Fibroblast of skin of back (primary cell): Measurements from ENCODE around the gene CGB2.
"Not testable (repeated sequence)": the region's sequence is repeated elsewhere in the genome, so short reads cannot be mapped to it uniquely, and the experiment has no call there.

Source experiments
- DNase-seq: peaks from one replicate; pipeline ENCODE4 v3.0.0-alpha.2; 2013

The CGB2 gene

DNA sequence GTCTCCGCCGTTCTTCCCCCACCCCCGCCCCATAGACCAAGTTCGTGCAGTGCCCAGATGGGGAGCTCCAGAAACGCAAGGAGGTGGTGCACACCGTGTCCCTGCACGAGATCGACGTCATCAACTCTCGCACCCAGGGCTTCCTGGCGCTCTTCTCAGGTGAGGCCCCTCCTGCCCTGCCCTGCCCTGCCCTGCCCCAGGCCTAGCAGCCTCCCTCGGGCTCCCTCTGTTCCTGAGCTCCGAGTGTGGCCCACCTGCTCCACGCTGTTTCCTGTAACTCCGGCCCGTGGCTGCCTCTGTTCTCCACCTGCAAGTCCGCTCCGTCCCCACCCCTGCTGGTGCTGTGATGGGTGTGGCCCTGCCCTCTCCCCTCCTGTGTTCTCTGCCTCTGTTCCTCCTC, 21.2 kb upstream of the CGB2 start:
- no peak for DNase-seq

DNA sequence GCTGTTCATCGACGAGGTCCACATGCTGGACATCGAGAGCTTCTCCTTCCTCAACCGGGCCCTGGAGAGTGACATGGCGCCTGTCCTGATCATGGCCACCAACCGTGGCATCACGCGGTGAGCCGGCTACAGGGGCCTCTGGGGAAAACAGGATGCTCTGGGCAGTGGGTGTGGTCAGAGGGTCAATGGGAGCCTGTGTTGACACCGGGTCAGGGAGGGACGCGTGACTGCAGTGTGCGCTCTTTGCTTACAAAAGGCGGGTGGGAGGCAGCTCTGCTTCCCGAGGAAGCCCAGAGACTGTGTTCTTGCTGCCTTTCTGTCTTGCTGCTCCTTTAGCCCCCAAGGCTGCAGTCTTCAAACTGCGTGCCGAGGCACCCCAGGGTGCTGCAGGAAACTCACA, 20.5 kb upstream of the CGB2 start:
- no peak for DNase-seq

- DNase-seq: no peak
These were observed 17.4 kb upstream of the CGB2 start for GRCh38 chr19:49014123-49014869.

GRCh38 chr19:49014870-49015255, 16.8 kb upstream of the CGB2 start:
- DNase-seq: no peak

GRCh38 chr19:49016067-49016839, 15.4 kb upstream of the CGB2 start:
- no peak for DNase-seq

DNA sequence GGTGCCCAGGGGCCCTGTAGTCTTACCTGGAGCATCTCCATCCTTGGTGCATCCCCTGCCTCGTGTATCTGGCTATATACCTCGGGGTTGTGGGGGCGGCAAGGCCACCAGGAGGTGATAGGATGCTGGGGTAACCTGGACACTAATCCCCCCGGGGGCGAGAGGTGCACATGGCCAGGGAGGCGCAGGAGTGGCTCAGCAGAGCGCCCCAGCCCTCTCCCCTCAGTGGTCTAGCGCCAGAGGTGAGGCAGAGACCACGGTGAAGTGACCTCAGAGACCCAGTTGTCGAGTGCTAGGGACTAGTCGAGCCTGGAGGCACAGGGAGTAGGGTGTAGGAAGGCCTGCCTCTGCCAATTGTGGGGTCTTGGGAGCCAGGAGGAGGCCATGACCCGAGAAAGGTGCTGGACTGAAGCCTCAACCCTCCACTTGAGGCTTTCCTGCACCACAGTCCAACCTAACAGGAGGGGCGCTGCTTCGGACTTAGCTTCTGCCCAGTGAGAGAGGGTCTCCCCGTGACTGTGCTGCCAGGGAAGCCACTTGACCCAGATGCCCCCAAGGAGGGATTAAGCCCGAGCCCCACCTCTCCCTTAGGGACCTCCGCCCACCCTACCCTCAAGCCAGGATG, 14.5 kb upstream of the CGB2 start, which contains the start of gene LHB:
Gene LHB, minus strand, starts transcription at position 51 of the 625 bp plus-strand sequence. Its CDS starts 10 bp downstream, at position 41.
- no peak for DNase-seq

DNA sequence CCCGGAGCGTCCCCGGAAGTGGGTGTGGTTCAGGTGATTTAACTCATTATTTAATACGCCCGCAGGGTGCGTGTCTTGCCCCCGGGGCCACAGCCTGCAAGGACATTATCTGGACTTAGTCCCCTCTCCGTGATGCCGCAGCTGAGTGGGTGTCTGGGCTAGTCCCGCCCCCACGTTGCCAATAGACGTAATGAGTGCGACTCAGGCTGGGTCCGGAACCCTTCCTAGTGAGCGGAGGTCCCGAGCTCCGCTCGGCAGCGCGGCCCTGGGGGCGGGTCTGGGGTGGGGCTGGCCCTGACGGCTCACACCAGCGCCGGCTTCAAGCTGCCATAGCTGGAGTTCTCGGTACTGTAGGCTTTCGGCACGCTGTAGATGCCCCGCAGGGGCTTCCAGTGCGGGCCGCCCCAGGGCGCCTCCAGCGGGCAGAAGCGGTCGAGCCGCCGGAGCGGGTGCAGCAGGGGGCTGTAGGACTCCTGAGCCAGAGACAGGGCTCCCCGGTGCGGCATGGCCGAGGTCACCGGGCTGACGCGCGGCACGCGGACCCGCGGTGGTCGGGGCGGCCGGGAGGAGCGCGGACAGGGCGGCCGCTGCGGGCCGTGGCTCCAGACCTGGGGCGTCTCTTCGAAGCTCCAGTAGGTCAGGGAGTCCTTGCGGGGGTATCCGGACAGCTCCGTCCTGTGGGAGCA, 13.9 kb upstream of the CGB2 start:
- DNase-seq: peak; percentile 67

- not testable (repeated sequence) for DNase-seq
These were observed 13.1 kb upstream of the CGB2 start for GRCh38 chr19:49018388-49019241.

- DNase-seq: peak; percentile 39
These were observed 12.3 kb upstream of the CGB2 start for GRCh38 chr19:49019242-49019932.

- no peak for DNase-seq
These were observed 11.3 kb upstream of the CGB2 start for GRCh38 chr19:49020342-49020741.

- DNase-seq: peak; percentile 43
These were observed 10.5 kb upstream of the CGB2 start for GRCh38 chr19:49020931-49021895.

DNA sequence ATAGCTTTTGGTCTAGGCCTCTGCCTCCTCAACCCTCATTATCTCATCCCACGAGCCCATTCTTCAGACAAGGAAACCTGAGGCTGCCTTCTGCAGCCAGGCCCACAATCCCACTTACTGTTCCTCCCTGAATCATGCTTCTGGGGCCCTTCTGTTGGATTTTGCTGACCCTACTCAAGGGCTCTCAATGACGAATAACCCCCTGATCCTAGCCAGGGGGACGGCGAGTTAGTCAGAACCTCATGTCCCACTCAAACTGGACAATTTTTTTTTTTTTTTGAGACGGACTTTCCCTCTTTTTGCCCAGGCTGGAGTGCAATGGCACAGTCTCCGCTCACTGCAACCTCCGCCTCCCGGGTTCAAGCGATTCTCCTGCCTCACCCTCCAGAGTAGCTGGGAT, 9.6 kb upstream of the CGB2 start:
- DNase-seq: no peak

- not testable (repeated sequence) for DNase-seq
These were observed 7.5 kb upstream of the CGB2 start, which contains the start of gene CGB3 for GRCh38 chr19:49024233-49024632. CGB3 (minus strand) TSS chr19:49024333; CDS start chr19:49023971, 362 bp downstream.

DNA sequence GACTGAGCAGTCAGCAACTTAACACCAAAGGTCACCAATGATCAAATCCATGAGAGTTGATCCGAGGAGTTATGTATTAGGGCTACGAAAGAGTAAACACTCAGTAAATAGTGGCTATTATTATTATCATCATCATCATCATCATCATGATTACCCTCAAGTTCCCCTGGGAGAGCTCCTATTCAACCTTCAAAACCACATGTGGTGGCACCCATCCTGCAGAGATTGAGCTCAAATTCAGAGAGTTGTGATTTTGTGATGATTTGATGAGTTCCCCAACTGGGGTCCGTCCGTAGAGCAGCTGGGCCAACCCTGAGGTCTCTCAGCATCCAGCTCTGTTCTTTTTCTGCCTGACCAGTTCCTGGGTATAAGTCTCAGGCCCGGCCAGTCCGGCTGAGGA, 6.6 kb upstream of the CGB2 start:
- DNase-seq: not testable (repeated sequence)

DNA sequence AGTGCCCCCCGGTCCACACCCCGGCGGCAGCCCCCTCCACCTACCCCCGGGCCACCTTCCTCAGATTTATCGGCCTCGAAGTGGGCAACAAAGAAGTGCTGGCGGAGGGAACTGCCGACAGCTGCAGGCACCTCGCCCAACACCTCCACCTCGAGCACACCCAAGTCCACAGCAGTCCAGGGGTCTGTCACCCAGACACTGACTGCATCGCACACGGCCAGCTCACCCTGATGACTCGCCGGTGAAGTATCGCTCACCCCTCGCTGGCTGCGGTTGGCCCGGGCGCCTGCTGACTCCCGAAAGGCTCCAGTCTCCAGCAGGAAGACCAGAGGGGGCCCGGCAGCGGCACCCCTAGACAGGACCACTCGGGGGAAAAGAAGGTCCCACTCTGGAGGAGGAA, 6.1 kb upstream of the CGB2 start:
- DNase-seq: peak; percentile 34

DNA sequence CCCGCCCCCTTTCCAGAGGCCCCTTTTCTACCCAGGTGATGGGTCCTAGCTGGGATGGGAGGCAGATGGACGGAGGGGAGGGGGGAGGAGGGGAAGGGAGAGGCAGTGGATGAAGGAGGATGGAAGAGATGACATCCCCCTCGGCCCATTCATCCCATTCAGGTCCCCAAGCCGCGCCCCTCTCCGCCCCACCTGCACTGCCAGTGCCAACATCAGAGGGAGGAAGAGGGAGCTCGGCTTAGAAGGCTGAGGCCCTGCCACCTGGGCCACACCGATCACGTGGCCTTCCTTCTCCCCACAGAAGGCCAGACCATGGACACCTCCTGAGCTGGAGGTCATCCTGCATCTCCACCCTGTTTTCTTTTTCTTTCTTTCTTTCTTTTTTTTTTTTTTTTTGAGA, 3.0 kb upstream of the CGB2 start:
- DNase-seq: not testable (repeated sequence)

DNA sequence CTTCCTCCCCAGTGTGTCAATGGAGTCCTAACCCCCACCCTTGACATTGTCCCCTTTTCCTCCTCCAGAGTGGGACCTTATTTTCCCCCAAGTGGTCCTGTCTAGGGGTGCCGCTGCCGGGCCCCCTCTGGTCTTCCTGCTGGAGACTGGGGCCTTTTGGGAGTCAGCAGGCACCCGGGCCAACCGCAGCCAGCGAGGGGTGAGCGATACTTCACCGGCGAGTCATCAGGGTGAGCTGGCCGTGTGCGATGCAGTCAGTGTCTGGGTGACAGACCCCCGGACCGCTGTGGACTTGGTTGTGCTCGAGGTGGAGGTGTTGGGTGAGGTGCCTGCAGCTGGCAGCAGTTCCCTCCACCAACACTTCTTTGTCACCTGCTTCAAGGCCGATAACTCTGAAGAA, 1.9 kb upstream of the CGB2 start:
- DNase-seq: peak; percentile 72

DNA sequence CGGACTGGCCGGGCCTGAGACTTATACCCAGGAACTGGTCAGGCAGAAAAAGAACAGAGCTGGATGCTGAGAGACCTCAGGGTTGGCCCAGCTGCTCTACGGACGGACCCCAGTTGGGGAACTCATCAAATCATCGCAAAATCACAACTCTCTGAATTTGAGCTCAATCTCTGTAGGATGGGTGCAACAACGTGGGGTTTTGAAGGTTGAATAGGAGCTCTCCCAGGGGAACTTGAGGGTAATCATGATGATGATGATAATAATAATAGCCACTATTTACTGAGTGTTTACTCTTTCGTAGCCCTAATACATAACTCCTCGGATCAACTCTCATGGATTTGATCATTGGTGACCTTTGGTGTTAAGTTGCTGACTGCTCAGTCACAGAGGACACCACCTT, 1.4 kb upstream of the CGB2 start:
- DNase-seq: not testable (repeated sequence)

DNA sequence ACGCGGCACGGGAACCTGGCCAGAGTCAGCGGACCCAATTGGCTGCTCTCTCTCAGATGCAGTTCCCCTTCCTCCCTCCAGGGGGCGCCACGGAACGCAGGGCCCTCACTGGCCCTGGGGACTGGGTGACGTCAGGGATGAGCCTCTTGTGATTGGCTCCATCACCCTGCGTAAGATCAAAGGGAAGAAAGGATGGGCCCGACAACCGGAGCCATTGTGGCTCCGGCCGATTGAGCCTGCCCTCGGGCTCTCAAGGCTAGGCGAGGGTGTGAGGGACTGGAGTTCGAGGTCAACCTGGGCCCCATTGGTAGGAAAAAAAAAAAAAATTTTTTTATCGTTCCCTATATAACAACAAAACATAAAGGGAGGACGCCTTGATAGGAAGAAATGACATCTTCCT, 5.1 kb downstream of the CGB2 start, which contains the start of gene CGB1:
Gene CGB1, minus strand, starts transcription at position 81 of the 400 bp plus-strand sequence. CDS start 184 bp downstream, outside the sequence.
- DNase-seq: not testable (repeated sequence)

GRCh38 chr19:49038111-49038510, 6.4 kb downstream of the CGB2 start:
- DNase-seq: not testable (repeated sequence)
